DMS114 treated with DMSO at 0.1 percent for 48 hours (cell line): ENCODE results near the gene SUMO4.

Experiments
- DNase-seq: peaks from one replicate; lab custom pipeline; 2025; ENCODE audit not compliant: unreplicated experiment; lab: John Stamatoyannopoulos, UW

SUMO4 gene

GRCh38 chr6:149400050-149400449 is at the start of gene SUMO4:
Gene SUMO4, plus strand, starts transcription at chr6:149400262. Its CDS starts 130 bp downstream, at chr6:149400392.
- DNase-seq, result no peak

GRCh38 chr6:149354009-149354408 is 46.1 kb upstream of the SUMO4 start:
- no peak for DNase-seq

- no peak for DNase-seq
These were observed 43.8 kb upstream of the SUMO4 start for GRCh38 chr6:149356081-149356750.

- no peak for DNase-seq
These were observed 42.1 kb upstream of the SUMO4 start for GRCh38 chr6:149357726-149358538.

GRCh38 chr6:149359440-149359839 is 40.6 kb upstream of the SUMO4 start:
- DNase-seq, result no peak

- DNase-seq, result no peak
These were observed 39.5 kb upstream of the SUMO4 start for GRCh38 chr6:149360536-149360935.

GRCh38 chr6:149362289-149362688 is 37.8 kb upstream of the SUMO4 start:
- no peak for DNase-seq

GRCh38 chr6:149363154-149363553 is 36.9 kb upstream of the SUMO4 start:
- DNase-seq, result no peak

- DNase-seq, result no peak
These were observed 35.5 kb upstream of the SUMO4 start for GRCh38 chr6:149364557-149364956.

GRCh38 chr6:149365197-149365596 is 34.9 kb upstream of the SUMO4 start:
- no peak for DNase-seq

GRCh38 chr6:149366267-149366921 is 33.7 kb upstream of the SUMO4 start:
- no peak for DNase-seq

GRCh38 chr6:149368065-149368464 is 32.0 kb upstream of the SUMO4 start:
- DNase-seq, result no peak

GRCh38 chr6:149371154-149371553 is 28.9 kb upstream of the SUMO4 start:
- DNase-seq, result no peak

GRCh38 chr6:149372062-149372461 is 28.0 kb upstream of the SUMO4 start:
- DNase-seq, result no peak

- DNase-seq, result no peak
These were observed 26.6 kb upstream of the SUMO4 start for GRCh38 chr6:149373511-149373910.

- no peak for DNase-seq
These were observed 20.1 kb upstream of the SUMO4 start for GRCh38 chr6:149379977-149380376.

- DNase-seq, result no peak
These were observed 19.5 kb upstream of the SUMO4 start for GRCh38 chr6:149380523-149380922.

GRCh38 chr6:149383371-149383770 is 16.7 kb upstream of the SUMO4 start:
- DNase-seq, result no peak

- DNase-seq, result no peak
These were observed 15.6 kb upstream of the SUMO4 start for GRCh38 chr6:149384464-149384863.

GRCh38 chr6:149385998-149386646 is 13.9 kb upstream of the SUMO4 start:
- DNase-seq, result no peak

- DNase-seq, result no peak
These were observed 12.1 kb upstream of the SUMO4 start for GRCh38 chr6:149387779-149388512.
